H1 (cell line): ENCODE measurements around the gene SMURF2. TPM values are rescaled to one million over a fixed set of nuclear protein-coding genes. Genes with fewer than 3 reads are reported as not detected.

Experiments used
- CHD2 ChIP-seq: IDR thresholded peaks from 2 replicates; pipeline ENCODE4 v1.6.1; 2012; ENCODE audit warnings: low read length, improper control_type of control experiment
- CHD7 ChIP-seq: fragments of 300-600 bp; sonication (generic); IDR thresholded peaks from 2 replicates; pipeline ENCODE4 v1.7.1; 2012; ENCODE audit warnings: low read length, moderate library complexity, mild to moderate bottlenecking, inconsistent platforms; ENCODE audit not compliant: insufficient replicate concordance
- POLR2A ChIP-seq, 2 experiments: IDR thresholded peaks; 1 replicate in 1 of 2; 2 replicates in 1 of 2; pipeline ENCODE4 v1.6.1; 2011; ENCODE audit warnings: low read depth in 2 of 2, low read length in 2 of 2, mild to moderate bottlenecking in 2 of 2; ENCODE audit errors: control extremely low read depth in 1 of 2
- POLR2AphosphoS5 ChIP-seq: IDR thresholded peaks from 2 replicates; pipeline ENCODE4 v1.6.1; 2011; ENCODE audit warnings: low read depth, low read length
- polyA plus RNA-seq, 7 experiments: library from polyadenylated mRNA; depleted of rRNA in 3 of 7; stranded (reverse) in 5 of 7; unstranded in 2 of 7; fragments of >200 nt in 5 of 7; fragments of 200-250 nt in 2 of 7; gene quantifications; 1 replicate in 5 of 7; 2 replicates in 1 of 7; 4 replicates in 1 of 7; pipeline versions ENCODE4 v1.2.1 to v1.2.3, GENCODE V29; 2011 to 2013; ENCODE audit warnings: missing spikeins in 2 of 7, mixed read lengths in 2 of 7
- total RNA-seq: library from RNA; stranded (reverse); fragmentation: NEBNext Ultra II Directional; extraction: Animal tissue kit (Norgen Biotek cat#: 25700); gene quantifications from 2 replicates; pipeline ENCODE4 v1.2.1, GENCODE V29; 2021

SMURF2 gene
- total and polyA plus RNA-seq, 2 of the 8 experiments (the other 6 are each of a cell fraction or from before 2014, with no cell fraction given) = 7.2 to 29.2 TPM

GRCh38 chr17:64498308-64499203 is 163.6 kb downstream of the SMURF2 start (continued):
- TF ChIP-seq CHD7 = no peak
- TF ChIP-seq POLR2AphosphoS5 = peak; percentile 89
- TF ChIP-seq CHD2 = 0 out of 2 replicates have a peak, but pooled peaks have one; percentile 13
- TF ChIP-seq POLR2A (IDR thresholded peaks at IDR 0.05; ENCODE audit: control extremely low read depth in 1 of 2, low read depth in 2 of 2, low read length in 2 of 2) = peak; percentile 67 to 88
- TF ChIP-seq, all 59 proteins: peak for 3
